GM12872 (cell line): ENCODE data around the gene SUSD6.

Experiments
- TF ChIP-seq, protein P1 (sequence below): IDR thresholded peaks from 3 replicates; pipeline ENCODE4 v1.5.1; 2011; ENCODE audit warnings: low read depth, mild to moderate bottlenecking, low read length, moderate library complexity; ENCODE audit not compliant: insufficient read depth

Gene SUSD6

DNA sequence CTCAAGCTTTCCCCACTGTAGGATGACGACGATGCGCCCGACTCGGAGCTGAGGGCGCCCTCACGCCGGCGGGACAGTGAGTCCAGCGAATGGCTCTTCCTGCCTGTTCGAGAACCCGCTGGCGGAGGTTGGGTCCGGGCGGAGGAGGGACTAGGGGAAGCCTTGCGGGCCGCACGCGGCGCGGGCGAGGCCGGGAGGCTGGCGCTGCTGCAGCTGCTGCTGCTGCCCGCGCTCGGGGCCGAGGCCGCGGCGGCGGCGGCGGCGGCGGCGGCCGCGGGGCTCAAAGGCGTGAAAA lies 38.6 kb upstream of the SUSD6 start:
- TF ChIP-seq, protein P1, sequence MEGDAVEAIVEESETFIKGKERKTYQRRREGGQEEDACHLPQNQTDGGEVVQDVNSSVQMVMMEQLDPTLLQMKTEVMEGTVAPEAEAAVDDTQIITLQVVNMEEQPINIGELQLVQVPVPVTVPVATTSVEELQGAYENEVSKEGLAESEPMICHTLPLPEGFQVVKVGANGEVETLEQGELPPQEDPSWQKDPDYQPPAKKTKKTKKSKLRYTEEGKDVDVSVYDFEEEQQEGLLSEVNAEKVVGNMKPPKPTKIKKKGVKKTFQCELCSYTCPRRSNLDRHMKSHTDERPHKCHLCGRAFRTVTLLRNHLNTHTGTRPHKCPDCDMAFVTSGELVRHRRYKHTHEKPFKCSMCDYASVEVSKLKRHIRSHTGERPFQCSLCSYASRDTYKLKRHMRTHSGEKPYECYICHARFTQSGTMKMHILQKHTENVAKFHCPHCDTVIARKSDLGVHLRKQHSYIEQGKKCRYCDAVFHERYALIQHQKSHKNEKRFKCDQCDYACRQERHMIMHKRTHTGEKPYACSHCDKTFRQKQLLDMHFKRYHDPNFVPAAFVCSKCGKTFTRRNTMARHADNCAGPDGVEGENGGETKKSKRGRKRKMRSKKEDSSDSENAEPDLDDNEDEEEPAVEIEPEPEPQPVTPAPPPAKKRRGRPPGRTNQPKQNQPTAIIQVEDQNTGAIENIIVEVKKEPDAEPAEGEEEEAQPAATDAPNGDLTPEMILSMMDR, result no peak

DNA sequence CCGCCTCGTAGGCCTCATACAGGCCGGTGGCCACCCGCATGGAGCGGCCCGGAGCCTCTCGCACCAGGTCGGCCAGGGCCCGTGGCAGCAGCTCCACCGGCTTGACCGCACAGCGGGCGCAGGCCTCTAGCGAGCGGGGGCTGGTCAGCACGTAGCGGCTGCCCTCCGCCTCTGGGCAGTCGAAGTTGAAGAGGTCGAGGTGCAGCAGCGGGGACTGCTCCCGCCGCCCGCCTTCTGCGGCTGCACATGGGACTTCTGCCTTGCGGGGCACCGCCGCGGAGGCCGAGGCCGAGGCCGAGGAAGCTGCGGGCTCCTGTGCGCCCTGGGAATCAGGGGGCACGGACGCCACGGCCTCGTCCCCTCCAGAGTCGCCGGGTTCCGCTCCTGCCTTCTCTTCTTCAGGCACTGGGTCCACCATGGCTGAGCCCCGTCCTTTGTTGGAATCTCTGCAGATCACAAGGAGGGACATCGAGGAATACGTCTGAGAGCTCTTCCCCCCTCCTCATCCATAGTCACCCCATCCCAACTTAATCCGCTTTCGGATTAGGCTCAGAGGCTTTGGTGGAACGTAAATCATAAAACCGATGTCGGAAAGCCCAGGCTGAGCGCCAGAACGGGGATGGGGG lies 38.1 kb upstream of the SUSD6 start:
- TF ChIP-seq, protein P1, result no peak

DNA sequence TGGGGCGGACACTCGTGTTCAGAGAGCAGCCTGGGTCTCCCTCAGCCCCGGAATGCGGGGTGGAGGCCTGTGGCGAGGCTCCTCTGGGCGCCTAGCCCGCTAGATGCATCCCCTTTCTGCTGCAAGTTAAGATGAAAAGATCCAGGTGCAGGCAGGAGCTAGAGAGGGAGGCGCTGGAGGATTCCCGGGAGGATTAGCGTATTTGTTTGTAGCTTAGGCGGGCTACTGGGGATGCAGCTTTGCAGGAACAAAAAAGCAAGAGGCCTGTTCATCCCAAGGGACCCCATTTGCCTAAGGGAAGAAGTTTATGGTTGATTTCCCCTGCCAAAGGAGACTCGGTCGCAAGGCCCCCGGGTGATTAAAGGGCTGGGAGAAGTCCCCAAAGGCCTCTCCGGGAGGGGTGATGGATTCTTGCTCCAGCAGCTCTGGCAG lies 37.5 kb upstream of the SUSD6 start:
- TF ChIP-seq, protein P1, result no peak

DNA sequence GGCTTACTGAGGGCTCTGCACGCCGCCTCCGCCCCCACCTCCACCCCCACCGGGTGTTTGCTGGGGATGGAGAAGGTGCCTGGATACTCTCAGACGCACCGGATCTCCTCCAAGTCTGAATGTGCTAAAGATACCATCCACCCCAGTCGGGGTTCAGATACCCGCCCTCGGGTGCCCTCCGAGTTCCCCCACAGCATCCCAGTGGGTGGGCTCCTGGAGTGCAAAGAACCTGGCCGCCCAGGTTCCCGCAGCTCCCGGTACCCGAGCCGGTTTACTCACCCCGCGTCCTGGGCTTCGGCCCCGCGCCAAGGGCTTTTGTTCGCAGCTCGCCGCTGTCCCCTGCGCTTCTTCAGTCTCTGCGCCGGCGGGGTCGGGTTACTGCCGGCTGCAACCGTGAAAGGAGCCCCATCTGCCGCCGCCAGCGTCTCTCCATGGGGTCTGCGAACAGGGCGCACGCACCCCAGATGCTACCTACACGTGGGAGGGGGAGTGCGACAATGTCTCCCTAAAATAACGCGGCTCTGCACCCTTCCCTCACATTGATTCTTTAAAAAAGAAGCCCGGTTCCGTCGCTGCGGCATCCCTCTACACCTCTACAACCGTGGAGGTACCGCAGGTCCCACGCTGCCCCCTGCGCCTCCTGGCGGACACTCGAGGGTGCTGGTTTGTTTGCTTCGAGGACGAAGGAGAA lies 37.0 kb upstream of the SUSD6 start, which contains the start of gene CCDC177:
Gene CCDC177 (minus strand): TSS at position 609 of the 691 bp plus-strand sequence. CDS start 1,249 bp downstream, outside the sequence.
- TF ChIP-seq, protein P1, result peak; percentile 84

DNA sequence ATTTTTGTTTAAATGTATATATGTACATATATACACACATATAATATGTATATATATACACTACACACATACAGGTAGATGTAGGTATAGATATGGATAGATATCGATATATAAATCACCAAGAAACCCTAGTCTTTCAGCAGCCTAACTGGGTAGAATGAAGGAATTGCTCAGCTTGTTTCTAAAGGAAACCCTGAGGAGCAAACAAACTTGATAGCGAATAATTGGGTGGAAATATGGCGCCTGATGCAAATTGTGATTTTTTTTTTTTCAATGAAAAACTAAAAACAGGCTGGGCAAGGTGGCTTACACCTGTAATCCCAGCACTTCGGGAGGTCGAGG lies 36.5 kb upstream of the SUSD6 start:
- TF ChIP-seq, protein P1, result no peak

DNA sequence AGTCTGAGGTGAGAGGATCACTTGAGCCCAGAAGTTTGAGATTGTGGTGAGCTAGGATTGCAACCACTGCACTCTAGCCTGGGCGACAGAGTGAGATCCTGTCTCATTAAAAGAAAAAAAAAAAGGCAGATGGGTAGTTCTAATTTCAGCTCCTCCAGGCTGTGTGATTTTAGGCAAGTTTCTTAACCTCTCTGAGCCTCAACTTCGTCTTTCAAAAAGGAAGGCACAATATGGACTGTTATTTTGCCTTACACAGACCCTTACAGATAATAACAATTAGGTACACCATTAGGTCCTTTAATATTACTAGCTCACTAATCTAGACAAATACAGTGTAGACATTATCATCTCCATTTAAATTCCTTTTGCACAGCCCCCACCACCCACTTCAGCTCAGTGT lies 31.9 kb upstream of the SUSD6 start:
- TF ChIP-seq, protein P1, result no peak

DNA sequence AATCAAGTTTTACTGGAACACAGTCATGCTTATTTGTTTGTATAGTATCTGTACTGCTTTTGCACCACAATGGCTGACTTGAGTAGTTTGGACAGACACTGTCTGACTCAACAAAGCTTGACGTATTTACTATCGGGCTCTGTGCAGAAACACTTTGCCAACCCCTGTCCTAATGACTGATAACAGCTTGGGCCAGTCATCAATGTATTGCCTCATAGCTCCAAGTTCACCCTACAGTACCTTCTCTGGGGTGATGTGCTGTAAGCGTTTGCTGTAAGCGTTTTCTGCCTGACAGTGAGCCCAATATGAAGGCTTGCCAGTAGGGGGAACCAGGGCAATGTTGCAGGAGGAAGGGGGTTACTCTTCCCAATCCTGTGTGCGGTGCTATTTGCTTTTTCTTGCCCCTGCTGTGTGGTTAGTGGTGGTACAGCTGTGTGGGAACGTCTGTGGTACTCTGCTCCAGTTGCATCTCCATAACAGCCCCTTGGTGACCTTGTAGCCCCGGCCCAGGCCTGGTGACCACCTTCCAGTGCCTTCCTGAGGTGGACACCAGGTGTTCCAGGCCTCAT lies 31.3 kb upstream of the SUSD6 start:
- TF ChIP-seq, protein P1, result peak; percentile 71
